ENCODE results near the gene GNG13. TPM values are rescaled to one million over a fixed set of nuclear protein-coding genes. Genes with fewer than 3 reads are reported as not detected.

The GNG13 gene
- total RNA-seq, 1 donor from 2014 or later = not detected

DNA sequence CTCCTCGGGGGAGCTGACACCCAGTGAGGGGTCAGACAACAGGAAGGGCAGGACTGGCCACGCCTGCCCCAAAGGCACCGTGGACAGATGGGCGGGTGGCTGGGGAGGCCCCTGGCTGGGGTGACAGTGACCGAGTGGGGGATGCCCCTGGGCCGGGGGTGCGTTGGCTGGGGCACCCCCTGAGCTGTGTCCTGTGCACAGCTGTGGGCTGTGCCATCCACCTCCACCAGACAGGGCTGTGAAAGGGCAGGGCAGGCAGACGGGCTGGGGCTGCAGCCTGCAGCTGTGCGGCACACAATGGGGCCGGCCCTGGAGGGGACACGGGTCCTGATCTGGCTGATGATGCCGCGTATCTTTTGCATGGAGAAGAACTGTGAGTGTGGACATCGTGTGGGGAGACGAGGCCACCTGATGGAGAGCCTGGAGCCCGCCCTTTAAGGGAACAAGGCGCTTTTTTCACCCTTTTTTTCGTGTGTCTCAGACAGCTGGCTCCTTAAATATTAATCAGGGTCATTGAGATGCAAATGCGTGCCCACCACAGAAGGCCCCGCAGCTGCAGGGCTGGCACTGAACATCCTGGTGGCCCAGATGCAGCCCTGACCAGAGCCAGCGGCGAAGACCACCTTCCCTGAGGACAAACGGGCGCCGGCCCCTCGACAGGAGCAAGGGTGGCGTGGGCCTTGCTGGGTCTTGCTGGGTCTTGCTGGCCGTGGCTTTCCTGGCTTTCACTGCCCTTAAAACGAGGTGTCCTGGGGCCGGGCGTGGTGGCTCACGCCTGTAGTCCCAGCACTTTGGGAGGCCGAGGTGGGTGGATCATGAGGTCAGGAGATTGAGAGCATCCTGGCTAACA lies 42.4 kb upstream of the GNG13 start:
- DNase-seq (ENCODE audit: low read depth) (no peak), FAIRE-seq (no peak)
- H3K4me3 ChIP-seq (ENCODE audit: insufficient read depth, low read depth, low read length) = no peak overlapping the region
- Mint-ChIP-seq H3K4me3 (ENCODE audit: unreplicated experiment) (no peak overlapping the region), H3K27ac (ENCODE audit: unreplicated experiment) (no peak overlapping the region), H3K27me3 (ENCODE audit: low read depth, unreplicated experiment) (peaks cover 28% of the 10 kb centered on the region), H3K4me1 (ENCODE audit: low read depth, unreplicated experiment) (no peaks in the 10 kb centered on the region), H3K36me3 (ENCODE audit: low read depth, unreplicated experiment) (peaks cover 1% of the 10 kb centered on the region), H3K9me3 (ENCODE audit: unreplicated experiment) (peaks cover 15% of the 10 kb centered on the region)
- peak overlapping the region; percentile 45 for H2AFZ ChIP-seq (ENCODE audit: low read depth, low read length)
- no peak overlapping the region for H3K4me2 ChIP-seq (ENCODE audit: low read length)
- H3K27ac ChIP-seq (ENCODE audit: low read depth, low read length) = no peak overlapping the region
- H3K9ac ChIP-seq (ENCODE audit: low read length) = no peak overlapping the region
- no peaks in the 10 kb centered on the region for H4K20me1 ChIP-seq (ENCODE audit: insufficient read depth, low read length)
- no peaks in the 10 kb centered on the region for H3K79me2 ChIP-seq (ENCODE audit: insufficient read depth, low read length)
- no peak for TF ChIP-seq EZH2 (IDR thresholded peaks at IDR 0.05; ENCODE audit: insufficient read depth, low read length)
- TF ChIP-seq, protein P1, sequence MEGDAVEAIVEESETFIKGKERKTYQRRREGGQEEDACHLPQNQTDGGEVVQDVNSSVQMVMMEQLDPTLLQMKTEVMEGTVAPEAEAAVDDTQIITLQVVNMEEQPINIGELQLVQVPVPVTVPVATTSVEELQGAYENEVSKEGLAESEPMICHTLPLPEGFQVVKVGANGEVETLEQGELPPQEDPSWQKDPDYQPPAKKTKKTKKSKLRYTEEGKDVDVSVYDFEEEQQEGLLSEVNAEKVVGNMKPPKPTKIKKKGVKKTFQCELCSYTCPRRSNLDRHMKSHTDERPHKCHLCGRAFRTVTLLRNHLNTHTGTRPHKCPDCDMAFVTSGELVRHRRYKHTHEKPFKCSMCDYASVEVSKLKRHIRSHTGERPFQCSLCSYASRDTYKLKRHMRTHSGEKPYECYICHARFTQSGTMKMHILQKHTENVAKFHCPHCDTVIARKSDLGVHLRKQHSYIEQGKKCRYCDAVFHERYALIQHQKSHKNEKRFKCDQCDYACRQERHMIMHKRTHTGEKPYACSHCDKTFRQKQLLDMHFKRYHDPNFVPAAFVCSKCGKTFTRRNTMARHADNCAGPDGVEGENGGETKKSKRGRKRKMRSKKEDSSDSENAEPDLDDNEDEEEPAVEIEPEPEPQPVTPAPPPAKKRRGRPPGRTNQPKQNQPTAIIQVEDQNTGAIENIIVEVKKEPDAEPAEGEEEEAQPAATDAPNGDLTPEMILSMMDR (IDR thresholded peaks at IDR 0.05; ENCODE audit: insufficient read depth, low read depth, low read length) = no peak
- H3K36me3 ChIP-seq (ENCODE audit: insufficient read depth, low read length) = no peaks in the 10 kb centered on the region
- no peaks in the 10 kb centered on the region for H3K4me1 ChIP-seq (ENCODE audit: insufficient read depth, low read length)
- H3K27me3 ChIP-seq (ENCODE audit: insufficient read depth, low read length) = no peaks in the 10 kb centered on the region
- peaks cover 2% of the 10 kb centered on the region for H3K9me3 ChIP-seq (ENCODE audit: insufficient read depth, low read depth, low read length)

- Mint-ChIP-seq H3K36me3 (ENCODE audit: low read depth, unreplicated experiment) (peaks cover 1% of the 10 kb centered on the region), H3K27me3 (ENCODE audit: low read depth, unreplicated experiment) (peaks cover 25% of the 10 kb centered on the region), H3K4me1 (ENCODE audit: low read depth, unreplicated experiment) (no peaks in the 10 kb centered on the region), H3K4me3 (ENCODE audit: unreplicated experiment) (no peak overlapping the region), H3K27ac (ENCODE audit: unreplicated experiment) (no peak overlapping the region), H3K9me3 (ENCODE audit: unreplicated experiment) (peaks cover 15% of the 10 kb centered on the region)
- no peaks in the 10 kb centered on the region for H4K20me1 ChIP-seq (ENCODE audit: insufficient read depth, low read length)
- DNase-seq (ENCODE audit: low read depth) (no peak), FAIRE-seq (no peak)
- H3K4me1 ChIP-seq (ENCODE audit: insufficient read depth, low read length) = no peaks in the 10 kb centered on the region
- no peak overlapping the region for H3K4me3 ChIP-seq (ENCODE audit: insufficient read depth, low read depth, low read length)
- no peak overlapping the region for H3K9ac ChIP-seq (ENCODE audit: low read length)
- H2AFZ ChIP-seq (ENCODE audit: low read depth, low read length) = peak overlapping the region; percentile 45
- no peaks in the 10 kb centered on the region for H3K79me2 ChIP-seq (ENCODE audit: insufficient read depth, low read length)
- H3K4me2 ChIP-seq (ENCODE audit: low read length) = no peak overlapping the region
- H3K9me3 ChIP-seq (ENCODE audit: insufficient read depth, low read depth, low read length) = no peaks in the 10 kb centered on the region
- TF ChIP-seq, protein P1 (IDR thresholded peaks at IDR 0.05; ENCODE audit: insufficient read depth, low read depth, low read length) = no peak
- no peak for TF ChIP-seq EZH2 (IDR thresholded peaks at IDR 0.05; ENCODE audit: insufficient read depth, low read length)
- no peak overlapping the region for H3K27ac ChIP-seq (ENCODE audit: low read depth, low read length)
- H3K27me3 ChIP-seq (ENCODE audit: insufficient read depth, low read length) = no peaks in the 10 kb centered on the region
- no peaks in the 10 kb centered on the region for H3K36me3 ChIP-seq (ENCODE audit: insufficient read depth, low read length)
These were observed 41.5 kb upstream of the GNG13 start for GRCh38 chr16:842061-842476.

Measured in astrocyte (in vitro differentiated cells and primary cell).